ENCODE measurements around the gene VTCN1.

- TF ChIP-seq ZBTB40 (IDR thresholded peaks at IDR 0.05) (no peak), ZBTB40 (CRISPR knock-in tag; IDR thresholded peaks at IDR 0.05) (no peak), HINFP (CRISPR knock-in tag; IDR thresholded peaks at IDR 0.05; ENCODE audit: low read depth) (no peak), ZNF280B (CRISPR knock-in tag; IDR thresholded peaks at IDR 0.05; ENCODE audit: borderline replicate concordance) (no peak), RNF2 (conservative IDR thresholded peaks at IDR 0.05; ENCODE audit: low read depth) (no peak), KAT7 (CRISPR knock-in tag; IDR thresholded peaks at IDR 0.05; ENCODE audit: borderline replicate concordance) (no peak), EZH2 (conservative IDR thresholded peaks at IDR 0.05; ENCODE audit: low read depth, low read length) (no peak), SRF (IDR thresholded peaks at IDR 0.05; ENCODE audit: low read depth, low read length) (no peak), POLR2A (IDR thresholded peaks at IDR 0.05; ENCODE audit: insufficient read depth in 1 of 2, low read depth in 2 of 2, low read length in 2 of 2) (no peak), SP1 (IDR thresholded peaks at IDR 0.05) (no peak), SP1 (CRISPR knock-in tag; IDR thresholded peaks at IDR 0.05) (no peak), ZNF552 (CRISPR knock-in tag; IDR thresholded peaks at IDR 0.05; ENCODE audit: borderline replicate concordance) (no peak)
These were observed 43.3 kb downstream of the VTCN1 start for GRCh38 chr1:117167402-117167801.

All from HepG2 (cell line).